Sigmoid colon (tissue), 7 donors: ENCODE measurements around the gene FCRL6. TPM values are rescaled to one million over a fixed set of nuclear protein-coding genes. Genes with fewer than 3 reads are reported as not detected.

ENCODE experiments used
- DNase-seq: peaks from one replicate; pipeline ENCODE4 v3.0.0-alpha.2; 2019
- H3K27ac ChIP-seq, 4 donors: fragments of 200-600 bp; sonication (generic); one replicate each; pipeline ENCODE4 v1.5.1; 2016 to 2019; ENCODE audit warnings: mild to moderate bottlenecking in 1 of 4
- H3K27me3 ChIP-seq, 3 donors: fragments of 200-600 bp; sonication (generic); one replicate each; pipeline ENCODE4 v1.5.1; 2019; ENCODE audit warnings: mild to moderate bottlenecking in 1 of 3
- H3K36me3 ChIP-seq, 4 donors: fragments of 200-600 bp; sonication (generic); one replicate each; pipeline ENCODE4 v1.5.1; 2016 to 2019
- H3K4me1 ChIP-seq, 4 donors: fragments of 200-600 bp; sonication (generic); one replicate each; pipeline ENCODE4 v1.5.1; 2017 to 2019
- H3K4me3 ChIP-seq, 4 donors: fragments of 200-600 bp; sonication (generic); one replicate each; pipeline ENCODE4 v1.5.1; 2017 to 2019; ENCODE audit warnings: mild to moderate bottlenecking in 2 of 4, moderate library complexity in 1 of 4
- H3K9me3 ChIP-seq, 4 donors: fragments of 200-600 bp in 3 of 4; sonication (generic) in 3 of 4; one replicate each; pipeline versions ENCODE4 v1.5.1 to v1.6.1; 2013 to 2019
- EP300 ChIP-seq, 4 donors: sonication (generic); formaldehyde crosslinking; IDR thresholded peaks; one replicate each; pipeline ENCODE4 v1.6.1; 2017; ENCODE audit warnings: antibody characterized with exemption in 4 of 4
- POLR2A ChIP-seq, 2 donors: fragments of 450-650 bp; IDR thresholded peaks; one replicate each; pipeline ENCODE4 v1.6.1; 2016; ENCODE audit warnings: antibody characterized with exemption in 2 of 2, mild to moderate bottlenecking in 2 of 2, moderate library complexity in 2 of 2
- POLR2AphosphoS5 ChIP-seq, 4 donors: sonication (generic); formaldehyde crosslinking; IDR thresholded peaks; one replicate each; pipeline ENCODE4 v1.6.1; 2017; ENCODE audit warnings: antibody characterized with exemption in 4 of 4
- WGBS, 2 donors: extraction: QIAGEN DNeasy Blood & Tissue Kit; methylation state at CpG; one replicate each; pipeline ENCODE4 v1.1.7; 2013; 5-methylcytosine and 5-hydroxymethylcytosine counted together
- intact Hi-C: fragments of 100-400 bp; cut with DNase I; formaldehyde crosslinking; loops from one replicate; pipeline ENCODE4 v1.15.1; 2023
- polyA plus RNA-seq, 3 donors: library from polyadenylated mRNA; stranded (reverse); fragments of 200-250 nt; gene quantifications; one replicate each; pipeline ENCODE4 v1.2.3, GENCODE V29; 2013
- total RNA-seq, 4 donors: library from RNA; depleted of rRNA; stranded (reverse); fragments of >200 nt; gene quantifications; one replicate each; pipeline ENCODE4 v1.1.0, GENCODE V29; 2016
- TF ChIP-seq, protein P1 (sequence below), 4 experiments: fragments of 450-650 bp in 3 of 4; fragments of 200-600 bp in 1 of 4; IDR thresholded peaks; one replicate each; pipeline ENCODE4 v1.5.1; 2016 to 2019; ENCODE audit warnings: antibody characterized with exemption in 4 of 4, mild to moderate bottlenecking in 3 of 4, moderate library complexity in 2 of 4
- donor health status: healthy with polysubstance abuse.
- donor health status: Bipolar disorder and iron deficiency.
- donor health status: healthy.

FCRL6 gene
- total and polyA plus RNA-seq, 7 donors: 0.38 TPM; not detected in 6

DNA sequence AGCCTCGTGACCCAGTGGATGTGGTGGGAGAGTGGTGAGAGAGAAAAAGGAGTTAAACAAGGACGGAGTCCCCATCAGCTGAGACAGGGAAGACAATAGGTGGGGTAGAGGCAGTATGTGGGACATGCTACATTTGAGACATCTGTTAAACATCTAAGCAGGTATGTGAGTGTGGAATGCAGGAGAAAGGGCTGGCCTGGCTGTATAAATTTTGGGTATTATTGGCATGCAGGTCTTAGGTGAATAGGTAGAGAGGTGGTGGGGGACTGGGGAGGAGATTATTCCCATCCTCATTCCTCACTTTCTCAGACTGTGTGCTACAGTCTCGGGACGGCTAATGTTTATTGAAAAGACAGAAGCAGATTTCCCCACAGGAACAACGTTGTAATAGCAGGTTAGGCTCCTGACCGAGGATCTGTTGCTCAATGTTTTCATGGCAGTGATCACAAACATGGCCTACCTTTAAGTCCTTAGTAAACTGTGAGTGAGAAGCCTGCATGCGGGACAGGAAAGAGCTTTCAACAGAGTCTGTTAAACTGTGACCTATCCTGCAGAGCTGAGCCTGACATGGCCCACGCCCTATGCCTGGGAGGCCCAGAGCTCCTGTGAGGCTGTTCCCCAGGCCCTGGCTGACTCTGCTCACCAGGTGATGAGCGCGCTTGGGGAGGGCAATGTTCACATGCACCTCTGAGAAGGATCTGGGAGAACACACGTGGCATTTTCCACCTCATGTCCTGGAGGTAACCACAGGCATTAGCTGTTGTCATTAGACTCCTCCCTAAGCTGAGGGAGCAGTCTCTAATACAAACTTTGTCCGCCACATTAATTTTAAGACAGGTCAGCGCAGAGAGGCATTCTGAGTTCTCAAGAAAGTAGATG is 43.8 kb downstream of the FCRL6 start:
- Histone ChIP-seq H3K27ac (no peak overlapping the region), H3K9me3 (no peaks in the 10 kb centered on the region), H3K36me3 (no peaks in the 10 kb centered on the region), H3K4me1 (no peaks in the 10 kb centered on the region), H3K27me3 (no peaks in the 10 kb centered on the region), H3K4me3 (no peak overlapping the region)
- WGBS, 2 donors: 46 to 78% methylated on average over 13 of the region's 13 CpGs
- intact Hi-C loops: loop anchor here (5.0 kb wide), 1 partner anchor 36 kb away; no protein-coding TSS in a partner anchor
- DNase-seq: no peak
- TF ChIP-seq POLR2AphosphoS5 (IDR thresholded peaks at IDR 0.05) (no peak), POLR2A (IDR thresholded peaks at IDR 0.05) (no peak), EP300 (IDR thresholded peaks at IDR 0.05) (no peak)
- TF ChIP-seq, protein P1, sequence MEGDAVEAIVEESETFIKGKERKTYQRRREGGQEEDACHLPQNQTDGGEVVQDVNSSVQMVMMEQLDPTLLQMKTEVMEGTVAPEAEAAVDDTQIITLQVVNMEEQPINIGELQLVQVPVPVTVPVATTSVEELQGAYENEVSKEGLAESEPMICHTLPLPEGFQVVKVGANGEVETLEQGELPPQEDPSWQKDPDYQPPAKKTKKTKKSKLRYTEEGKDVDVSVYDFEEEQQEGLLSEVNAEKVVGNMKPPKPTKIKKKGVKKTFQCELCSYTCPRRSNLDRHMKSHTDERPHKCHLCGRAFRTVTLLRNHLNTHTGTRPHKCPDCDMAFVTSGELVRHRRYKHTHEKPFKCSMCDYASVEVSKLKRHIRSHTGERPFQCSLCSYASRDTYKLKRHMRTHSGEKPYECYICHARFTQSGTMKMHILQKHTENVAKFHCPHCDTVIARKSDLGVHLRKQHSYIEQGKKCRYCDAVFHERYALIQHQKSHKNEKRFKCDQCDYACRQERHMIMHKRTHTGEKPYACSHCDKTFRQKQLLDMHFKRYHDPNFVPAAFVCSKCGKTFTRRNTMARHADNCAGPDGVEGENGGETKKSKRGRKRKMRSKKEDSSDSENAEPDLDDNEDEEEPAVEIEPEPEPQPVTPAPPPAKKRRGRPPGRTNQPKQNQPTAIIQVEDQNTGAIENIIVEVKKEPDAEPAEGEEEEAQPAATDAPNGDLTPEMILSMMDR (IDR thresholded peaks at IDR 0.05): no peak

- Histone ChIP-seq H3K4me3 (no peak overlapping the region), H3K9me3 (no peaks in the 10 kb centered on the region), H3K27ac (no peak overlapping the region), H3K27me3 (no peaks in the 10 kb centered on the region), H3K4me1 (no peaks in the 10 kb centered on the region), H3K36me3 (no peaks in the 10 kb centered on the region)
- intact Hi-C loops: loop anchor here (5.0 kb wide), 1 partner anchor 35 kb away; no protein-coding TSS in a partner anchor
- TF ChIP-seq POLR2A (IDR thresholded peaks at IDR 0.05): no peak
- no peak for TF ChIP-seq EP300 (IDR thresholded peaks at IDR 0.05)
- TF ChIP-seq POLR2AphosphoS5 (IDR thresholded peaks at IDR 0.05): no peak
- TF ChIP-seq, protein P1 (IDR thresholded peaks at IDR 0.05): no peak
- DNase-seq: no peak
- 69 to 77% methylated on average over 4 of the region's 4 CpGs for WGBS, 2 donors
These were observed 45.1 kb downstream of the FCRL6 start for GRCh38 chr1:159847231-159847630.

GRCh38 chr1:159848326-159848725 is 46.2 kb downstream of the FCRL6 start:
- WGBS, 2 donors: 48 to 89% methylated on average over 3 of the region's 3 CpGs
- Histone ChIP-seq H3K4me1 (peaks cover 0 to 8% (median 5%) of the 10 kb centered on the region in 4 donors), H3K27ac (no peak overlapping the region), H3K36me3 (no peaks in the 10 kb centered on the region), H3K4me3 (no peak overlapping the region), H3K27me3 (no peaks in the 10 kb centered on the region), H3K9me3 (no peaks in the 10 kb centered on the region)
- no peak for TF ChIP-seq EP300 (IDR thresholded peaks at IDR 0.05)
- TF ChIP-seq POLR2A (IDR thresholded peaks at IDR 0.05): no peak
- TF ChIP-seq, protein P1 (IDR thresholded peaks at IDR 0.05): no peak
- no peak for TF ChIP-seq POLR2AphosphoS5 (IDR thresholded peaks at IDR 0.05)
- no peak for DNase-seq
- intact Hi-C loops: loop anchor here (5.0 kb wide), 1 partner anchor 34 kb away; no protein-coding TSS in a partner anchor

DNA sequence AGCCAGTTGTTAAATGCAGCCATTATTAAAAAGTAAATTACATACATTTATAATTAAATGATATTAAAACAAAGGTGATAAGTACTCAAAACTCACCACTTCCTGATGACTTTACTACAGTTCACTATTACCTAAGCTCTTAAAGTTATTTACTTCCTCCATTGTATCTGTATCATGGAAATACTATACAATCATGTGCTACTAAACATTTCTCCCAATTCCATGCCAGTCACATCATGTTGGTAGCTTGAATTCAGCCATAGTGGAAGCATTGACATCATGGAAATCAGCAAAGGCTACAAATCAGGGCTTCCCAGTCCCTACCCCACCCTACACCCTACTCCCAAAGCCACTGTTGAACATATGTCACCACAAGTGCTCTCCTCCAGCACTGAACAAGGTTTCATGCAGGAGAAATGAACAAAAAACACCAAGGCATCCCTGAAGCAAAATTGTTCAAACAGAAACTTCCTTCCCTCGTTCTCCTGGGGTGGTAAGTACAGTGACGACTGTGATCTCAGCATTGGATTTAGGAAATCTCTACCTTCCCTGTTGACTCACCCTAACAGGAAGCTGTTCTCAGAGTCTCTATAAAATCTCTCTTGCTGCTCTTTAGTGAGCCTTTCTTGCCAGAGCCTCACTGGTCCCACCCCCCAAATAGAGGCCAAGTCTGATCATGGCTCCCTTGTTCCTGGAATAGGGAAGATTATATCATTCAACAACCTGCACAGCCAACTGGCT is 47.6 kb downstream of the FCRL6 start:
- DNase-seq: no peak
- TF ChIP-seq, protein P1 (IDR thresholded peaks at IDR 0.05): no peak
- no peak for TF ChIP-seq POLR2AphosphoS5 (IDR thresholded peaks at IDR 0.05)
- no peak for TF ChIP-seq EP300 (IDR thresholded peaks at IDR 0.05)
- TF ChIP-seq POLR2A (IDR thresholded peaks at IDR 0.05): no peak
- WGBS, 2 donors: 48 to 65% methylated on average over 2 of the region's 2 CpGs
- H3K36me3 ChIP-seq: no peaks in the 10 kb centered on the region
- H3K9me3 ChIP-seq: no peaks in the 10 kb centered on the region
- peaks cover 0 to 16% (median 12%) of the 10 kb centered on the region in 4 donors for H3K4me1 ChIP-seq
- H3K4me3 ChIP-seq: no peak overlapping the region
- H3K27me3 ChIP-seq: no peaks in the 10 kb centered on the region
- intact Hi-C loops: loop anchor here (5.0 kb wide), 1 partner anchor 33 kb away; no protein-coding TSS in a partner anchor
- no peak overlapping the region for H3K27ac ChIP-seq
